GM19467 (cell line): Measurements from ENCODE around the gene FAM47B.

Experiments used
- ATAC-seq: cut with Tn5 transposase; IDR thresholded peaks from one replicate; pipeline ENCODE4 v1.9.1; 2021; ENCODE audit warnings: mild to moderate bottlenecking, moderate library complexity; ENCODE audit not compliant: unreplicated experiment

The FAM47B gene

DNA sequence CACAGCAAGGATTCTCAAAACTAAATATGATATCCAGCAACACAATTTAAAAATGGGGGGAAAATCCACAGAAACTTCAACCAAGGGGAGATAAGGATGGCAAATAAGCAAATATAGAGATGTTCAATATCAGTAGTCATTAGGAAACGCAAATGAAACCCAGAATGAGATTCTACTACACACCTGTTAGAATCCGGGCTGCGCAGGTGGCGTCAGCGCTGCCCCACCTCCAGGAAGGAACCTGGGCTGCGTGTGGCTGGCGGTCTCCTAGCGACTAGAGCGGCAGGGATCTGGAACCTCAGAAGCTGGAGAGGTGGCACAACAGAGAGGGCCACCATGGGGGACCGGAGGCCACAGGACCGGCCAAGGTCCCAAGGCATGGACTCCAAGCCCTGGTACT, at the start of gene FAM47B:
Gene FAM47B, plus strand, starts transcription at position 301 of the 400 bp plus-strand sequence. Its CDS starts 36 bp downstream, at position 337.
- no peak for ATAC-seq

DNA sequence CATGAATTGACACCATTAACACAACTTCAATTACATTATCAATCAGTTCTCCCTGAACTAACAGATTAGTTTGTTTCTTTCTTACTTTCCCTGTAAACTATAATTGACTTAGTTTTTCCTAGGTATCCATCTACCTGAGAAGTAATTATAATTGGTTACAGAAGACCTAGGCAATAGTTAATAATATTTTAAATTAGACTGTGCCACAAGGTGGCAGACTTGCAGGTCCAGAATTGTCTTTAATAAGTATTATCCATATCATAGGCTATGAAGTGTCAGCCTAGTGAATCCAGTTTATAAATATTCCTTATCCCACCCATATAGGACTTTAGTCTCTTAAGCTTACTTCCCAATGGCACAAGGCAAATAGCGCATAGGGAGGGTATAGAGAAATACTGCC, 48.9 kb upstream of the FAM47B start:
- no peak for ATAC-seq

DNA sequence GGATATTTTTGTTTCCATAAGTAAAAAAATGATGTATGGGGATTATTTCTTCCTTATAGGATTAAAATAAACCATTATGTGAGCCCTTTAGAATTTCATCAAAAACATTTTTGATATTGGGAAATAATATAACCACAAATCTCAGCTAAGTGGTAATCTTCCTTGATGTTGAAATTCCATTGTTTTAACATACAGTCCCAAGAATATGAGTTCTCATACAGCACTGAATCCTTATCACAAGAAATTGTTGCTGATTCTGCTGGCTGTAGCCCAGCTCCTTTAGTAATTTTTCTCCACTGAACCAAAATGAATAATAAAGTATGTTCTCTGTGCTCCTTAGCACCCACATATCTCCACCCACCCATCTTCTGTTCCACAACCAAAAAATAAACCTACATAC, 41.9 kb upstream of the FAM47B start:
- ATAC-seq, result no peak

DNA sequence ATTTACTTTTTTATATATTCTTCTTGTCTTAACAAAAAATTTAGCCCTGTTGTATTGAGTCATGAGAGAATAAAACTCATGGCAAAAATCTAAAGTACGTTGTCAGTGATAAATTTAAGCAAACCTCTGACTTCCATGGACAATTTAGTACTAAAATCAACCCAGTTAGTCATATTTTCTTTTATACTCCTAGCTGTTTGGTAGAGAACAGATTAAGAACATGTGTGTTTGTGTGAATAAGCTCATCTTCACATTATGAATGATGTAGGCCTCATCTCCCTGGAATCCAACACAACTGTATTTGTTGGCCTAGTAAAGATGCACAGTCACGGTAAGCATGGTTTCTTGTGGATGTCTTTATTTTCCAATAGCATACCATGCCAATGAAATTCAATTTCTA, 40.8 kb upstream of the FAM47B start:
- ATAC-seq, result no peak

DNA sequence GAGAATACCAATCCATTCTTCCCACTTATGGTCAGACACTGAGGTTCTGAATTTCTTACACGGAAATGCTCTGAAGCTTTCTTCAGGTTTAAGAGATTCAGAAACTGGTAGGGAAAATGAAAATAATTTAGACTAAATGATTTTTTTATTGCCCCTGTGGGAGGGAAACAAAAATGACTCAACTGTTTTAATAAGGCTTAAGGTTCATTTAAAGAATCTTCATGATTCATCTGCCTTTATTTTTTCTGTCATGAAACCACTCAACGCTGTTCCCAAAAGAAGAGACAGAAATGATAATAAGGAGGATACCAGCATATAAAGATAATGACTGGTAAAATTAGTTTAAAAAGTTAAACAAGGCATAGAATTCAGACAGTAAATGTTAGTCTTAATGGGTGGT, 39.3 kb upstream of the FAM47B start:
- ATAC-seq, result no peak

DNA sequence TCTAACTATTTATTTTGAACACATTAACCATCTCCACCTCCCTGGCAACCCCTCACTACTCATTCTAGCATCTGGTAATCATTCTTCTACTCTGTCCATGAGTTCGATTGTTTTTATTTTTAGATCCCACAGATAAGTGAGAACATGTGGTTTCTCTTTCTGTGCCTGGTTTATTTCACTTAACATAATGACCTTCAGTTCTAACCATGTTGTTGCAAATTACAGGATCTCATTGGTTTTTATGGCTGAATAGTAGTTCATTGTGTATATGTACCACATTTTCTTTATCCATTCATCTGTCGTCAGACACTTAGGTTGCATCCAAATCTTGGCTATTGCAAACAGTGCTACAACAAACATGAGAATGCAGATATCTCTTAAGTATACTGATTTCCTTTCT, 33.4 kb upstream of the FAM47B start:
- no peak for ATAC-seq

DNA sequence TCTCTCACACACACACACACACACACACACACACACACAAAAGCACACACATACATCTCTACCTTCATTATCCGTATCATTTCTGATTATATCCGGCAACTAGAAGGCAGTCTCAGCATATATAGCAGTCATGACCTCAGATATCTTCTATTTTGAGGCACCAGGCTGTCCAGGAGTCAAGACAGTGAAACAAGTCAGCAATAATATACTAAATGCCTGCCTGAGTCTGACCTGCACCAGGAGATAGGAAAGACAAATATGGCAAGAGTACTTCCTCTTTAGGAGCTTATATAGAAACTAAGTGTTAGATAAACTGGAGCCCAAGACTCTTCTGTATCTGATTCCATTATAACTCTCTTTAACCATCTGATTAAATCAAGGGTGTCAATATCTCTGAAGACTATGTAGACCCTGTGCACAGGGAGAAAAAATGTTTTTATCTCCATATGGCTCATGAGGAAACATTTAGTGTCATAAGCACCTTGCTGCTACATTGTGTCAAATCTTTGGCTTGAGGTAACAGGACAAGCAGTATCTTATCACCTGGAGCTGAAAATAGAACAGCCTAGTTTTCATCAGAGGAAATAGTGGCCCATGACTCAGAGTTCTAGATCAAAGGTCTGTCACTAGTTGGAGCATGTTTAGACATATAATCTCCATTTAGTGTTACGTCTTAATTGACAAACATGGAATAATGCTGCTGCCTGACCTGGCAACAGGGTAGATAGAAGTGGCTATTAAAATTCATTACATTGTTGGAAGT, 27.0 kb upstream of the FAM47B start:
- ATAC-seq, result no peak

DNA sequence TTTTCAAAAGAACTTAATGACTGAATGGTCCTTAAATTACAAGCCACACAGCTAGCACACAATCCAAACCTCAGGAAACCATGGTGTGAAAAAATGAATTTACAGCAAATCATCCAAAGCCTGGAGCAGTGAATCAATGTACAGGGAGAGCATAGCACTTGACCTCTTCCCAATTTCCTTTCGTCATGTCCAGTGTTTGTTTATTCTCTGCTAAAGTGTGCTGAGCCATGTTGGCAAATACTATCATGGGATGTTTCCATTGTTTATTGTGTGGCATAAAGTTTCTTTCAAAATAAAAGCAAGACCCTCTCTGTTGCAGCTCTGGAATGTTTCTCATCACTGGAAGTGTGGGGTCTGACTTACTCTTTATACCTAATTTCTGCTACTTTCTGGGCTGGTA, 25.4 kb upstream of the FAM47B start:
- ATAC-seq, result no peak

DNA sequence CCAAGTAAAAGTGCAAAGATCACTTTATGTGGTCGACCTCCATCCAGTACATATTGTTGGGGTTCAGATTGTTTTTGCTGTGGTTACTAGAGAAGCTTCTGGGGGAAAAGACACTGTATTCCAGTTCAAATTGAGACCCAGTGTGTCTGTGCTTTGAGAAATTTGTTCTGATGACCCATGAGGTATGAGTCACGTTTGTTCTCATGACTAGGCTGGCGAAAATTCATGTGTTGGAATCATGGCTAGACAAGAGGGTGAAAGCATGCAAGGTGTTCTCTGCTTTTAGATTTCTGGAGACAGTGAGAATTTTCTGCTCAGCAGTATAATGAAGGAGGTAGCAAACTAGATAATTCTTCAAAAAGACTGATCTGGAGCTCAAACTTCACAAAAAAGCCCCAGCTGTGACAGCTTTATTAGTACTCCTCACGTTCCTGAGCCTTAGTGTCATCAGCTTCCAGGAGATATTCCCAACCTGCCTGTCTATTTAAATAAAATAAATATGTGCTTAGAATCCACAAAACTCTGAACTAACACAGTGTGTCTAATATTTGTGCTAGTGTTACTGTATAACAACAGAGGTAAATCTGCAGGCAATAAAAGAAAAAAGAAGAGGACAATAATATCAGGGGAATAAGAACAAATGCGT, 24.4 kb upstream of the FAM47B start:
- no peak for ATAC-seq

DNA sequence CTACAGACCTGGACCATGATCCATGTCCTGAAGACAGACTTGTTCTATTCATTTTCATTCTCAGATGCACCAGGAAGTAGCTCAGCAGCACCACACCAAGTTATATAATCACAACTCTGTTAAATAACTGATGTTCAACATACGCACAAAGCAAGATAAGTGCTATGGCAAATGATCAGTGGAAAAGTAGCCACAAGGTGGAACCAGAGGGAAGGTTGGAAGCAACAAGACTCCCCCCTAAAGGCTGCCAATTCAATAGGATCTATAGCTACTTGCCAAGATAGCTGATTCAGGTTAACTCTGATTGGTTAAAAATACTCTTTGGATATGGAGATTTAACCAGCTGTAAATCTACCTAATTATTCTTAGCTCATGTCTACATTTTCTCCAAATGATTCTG, 23.7 kb upstream of the FAM47B start:
- ATAC-seq, result no peak

DNA sequence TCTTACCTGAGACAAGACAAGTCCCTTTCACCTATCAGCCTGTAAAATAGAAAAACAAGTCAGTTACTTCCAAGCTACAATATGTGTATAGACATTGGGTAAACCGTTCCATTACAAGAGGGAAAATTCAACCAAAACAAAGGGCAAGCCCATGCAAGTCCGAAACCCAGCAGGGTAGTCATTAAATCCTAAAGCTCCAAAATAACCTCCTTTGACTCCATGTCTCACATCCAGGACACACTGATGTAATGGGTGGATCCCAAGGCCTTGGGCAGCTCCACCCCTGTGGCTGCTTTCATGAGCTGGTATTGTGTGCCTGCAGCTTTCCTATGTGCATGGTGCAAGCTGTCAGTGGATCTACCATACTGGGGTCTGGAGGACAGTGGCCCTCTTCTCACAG, 14.7 kb upstream of the FAM47B start:
- ATAC-seq, result no peak

DNA sequence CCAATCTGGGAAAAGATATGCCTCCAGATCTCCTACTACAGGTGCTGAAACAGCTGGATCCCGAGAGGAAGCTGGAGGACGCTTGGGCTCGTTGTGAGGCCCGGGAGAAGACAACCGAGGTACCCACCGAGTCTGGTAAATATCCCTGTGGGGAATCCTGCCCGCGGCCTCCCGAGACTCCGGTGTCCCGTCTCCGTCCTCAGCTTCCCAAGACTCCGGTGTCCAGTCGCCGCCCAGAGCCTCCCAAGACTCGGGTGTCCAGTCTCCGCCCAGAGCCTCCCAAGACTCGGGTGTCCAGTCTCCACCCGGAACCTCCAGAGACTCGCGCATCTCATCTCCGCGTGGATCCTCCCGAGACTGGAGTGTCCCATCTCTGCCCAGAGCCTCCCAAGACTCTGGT, 639 bp downstream of the FAM47B start:
- ATAC-seq, result no peak

DNA sequence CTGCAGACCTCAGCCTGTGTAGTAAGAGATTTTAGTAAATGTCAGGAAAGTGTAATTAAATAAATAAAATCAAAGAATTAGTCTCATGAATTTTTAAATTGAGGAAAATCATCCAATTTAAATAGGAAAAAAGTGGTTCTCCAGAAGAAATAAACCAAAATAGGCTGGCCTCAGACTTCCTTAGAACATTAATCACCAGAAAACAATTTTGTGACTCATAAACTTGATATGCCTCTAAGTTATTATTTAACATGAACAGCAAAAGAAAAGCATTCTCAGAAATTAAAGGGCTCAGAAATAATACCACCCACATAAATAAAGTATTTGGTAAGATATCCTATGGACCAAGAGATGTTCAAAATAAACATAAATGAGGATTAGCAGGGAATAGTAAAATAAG, 14.3 kb downstream of the FAM47B start:
- no peak for ATAC-seq

DNA sequence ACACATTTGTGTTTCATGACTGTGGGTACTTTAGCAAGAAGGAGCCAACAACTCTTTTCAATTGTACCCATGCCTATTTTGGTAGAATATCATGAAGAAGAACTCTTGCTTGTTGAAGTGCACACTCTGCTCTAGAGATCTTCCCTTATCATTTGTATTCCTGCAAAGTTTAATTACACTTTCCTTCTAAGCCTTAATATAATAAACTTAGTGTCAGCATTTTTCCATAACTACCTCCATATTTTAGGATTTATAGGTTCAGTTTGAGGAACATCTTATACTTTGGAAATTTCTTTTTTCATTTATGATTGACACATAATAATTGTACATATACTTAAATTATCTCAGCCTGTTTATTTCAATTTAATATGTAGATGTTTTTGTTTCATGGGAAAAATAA, 19.1 kb downstream of the FAM47B start:
- ATAC-seq, result no peak

DNA sequence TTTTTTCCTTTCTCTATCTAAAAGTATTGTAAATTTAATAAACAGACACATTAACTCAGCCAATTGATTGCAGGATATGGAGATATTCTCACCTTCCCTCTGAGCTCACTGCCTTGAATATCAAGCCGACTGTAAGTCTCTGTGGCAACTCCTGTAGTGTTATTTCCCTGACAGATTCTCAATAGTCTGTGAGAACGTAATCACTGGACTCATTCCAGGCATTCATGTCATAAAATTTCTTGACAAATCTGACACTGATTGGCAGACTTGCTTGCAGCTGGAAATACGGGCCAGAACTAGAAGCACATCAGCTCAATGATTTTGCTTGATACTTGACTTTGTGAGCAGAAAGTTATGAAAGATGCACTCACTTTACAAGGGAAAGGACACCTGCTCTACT, 29.6 kb downstream of the FAM47B start:
- no peak for ATAC-seq

DNA sequence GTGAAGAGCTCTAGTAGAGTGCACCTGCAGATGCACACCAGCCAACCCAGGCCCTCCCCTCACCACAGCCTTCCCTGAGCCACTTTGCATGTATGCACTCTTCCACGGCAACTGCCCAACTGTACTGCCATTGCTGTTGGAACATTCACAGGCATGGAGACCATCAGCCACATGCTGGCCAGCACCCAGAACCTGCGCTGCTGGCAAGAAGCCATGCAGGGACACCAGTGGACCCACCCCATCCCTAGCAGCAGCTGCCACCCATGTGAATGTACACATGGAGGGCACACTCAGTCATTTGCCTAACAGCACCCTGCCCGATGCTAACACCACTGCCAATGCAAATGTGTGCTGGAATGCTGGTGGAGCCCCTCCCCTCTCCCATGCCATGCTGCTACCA, 35.6 kb downstream of the FAM47B start:
- ATAC-seq, result no peak

DNA sequence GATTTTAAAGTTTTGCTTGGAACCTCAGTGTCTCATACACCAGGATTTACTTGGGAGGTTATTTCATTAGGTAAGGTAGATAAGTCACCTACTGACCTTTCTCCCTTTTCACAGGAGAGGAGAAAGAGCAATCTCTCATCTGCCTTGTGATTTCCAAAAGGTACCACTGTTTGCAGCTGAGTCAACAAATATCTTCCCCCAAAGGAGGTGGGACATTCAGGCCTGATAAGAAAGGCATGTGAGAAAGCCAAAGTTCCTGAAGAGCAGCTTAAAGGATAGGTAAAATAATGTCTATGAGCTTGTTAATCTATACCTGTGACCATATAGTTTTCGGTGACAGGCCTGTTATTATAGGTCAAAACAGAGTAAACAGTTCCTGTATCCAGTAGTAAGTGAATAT, 45.0 kb downstream of the FAM47B start:
- no peak for ATAC-seq
